Stimulated activated CD4-positive, alpha-beta T cell treated with anti-CD3 and anti-CD28 coated beads, Interleukin-12 subunit alpha, Interleukin-12 subunit beta, amount 100 ng/mL, for 24 hours (primary cell): ENCODE measurements around the gene PACRG.

Experiments used
- DNase-seq, 2 experiments: peaks; one replicate each; pipeline ENCODE4 v3.0.0-alpha.2; 2020; ENCODE audit warnings: low read depth in 2 of 2

The PACRG gene

GRCh38 chr6:162864911-162865310 is 137.1 kb downstream of the PACRG start:
- no peak for DNase-seq

GRCh38 chr6:162866656-162867055 is 138.9 kb downstream of the PACRG start:
- DNase-seq: no peak

GRCh38 chr6:162868397-162868796 is 140.6 kb downstream of the PACRG start:
- DNase-seq: no peak

- no peak for DNase-seq
These were observed 144.2 kb downstream of the PACRG start for GRCh38 chr6:162871966-162872365.

- no peak for DNase-seq
These were observed 145.8 kb downstream of the PACRG start for GRCh38 chr6:162873537-162873936.

- no peak for DNase-seq
These were observed 147.3 kb downstream of the PACRG start for GRCh38 chr6:162875070-162875469.

- DNase-seq: no peak
These were observed 155.2 kb downstream of the PACRG start for GRCh38 chr6:162882801-162883481.

GRCh38 chr6:162887981-162888689 is 160.4 kb downstream of the PACRG start:
- DNase-seq: no peak

- DNase-seq: no peak
These were observed 161.5 kb downstream of the PACRG start for GRCh38 chr6:162889303-162889702.

- DNase-seq: no peak
These were observed 170.2 kb downstream of the PACRG start for GRCh38 chr6:162898011-162898410.

- DNase-seq: no peak
These were observed 171.4 kb downstream of the PACRG start for GRCh38 chr6:162899148-162899547.

GRCh38 chr6:162900503-162900902 is 172.7 kb downstream of the PACRG start:
- DNase-seq: no peak

- DNase-seq: no peak
These were observed 176.4 kb downstream of the PACRG start for GRCh38 chr6:162904069-162904663.

- DNase-seq: no peak
These were observed 178.7 kb downstream of the PACRG start for GRCh38 chr6:162906479-162906878.

GRCh38 chr6:162907876-162908481 is 180.2 kb downstream of the PACRG start:
- DNase-seq: no peak

- no peak for DNase-seq
These were observed 185.4 kb downstream of the PACRG start for GRCh38 chr6:162913206-162913605.

GRCh38 chr6:162917506-162917905 is 189.7 kb downstream of the PACRG start:
- DNase-seq: no peak

GRCh38 chr6:162921062-162921461 is 193.3 kb downstream of the PACRG start:
- DNase-seq: no peak

GRCh38 chr6:162921510-162922040 is 193.8 kb downstream of the PACRG start:
- no peak for DNase-seq

GRCh38 chr6:162922563-162923166 is 194.9 kb downstream of the PACRG start:
- DNase-seq: no peak

- DNase-seq: no peak
These were observed 207.1 kb downstream of the PACRG start for GRCh38 chr6:162934844-162935243.

- DNase-seq: no peak
These were observed 212.7 kb downstream of the PACRG start for GRCh38 chr6:162940426-162940825.
